HG02852 (cell line): ENCODE measurements around the gene HNRNPU.

Experiments
- ATAC-seq: cut with Tn5 transposase; IDR thresholded peaks from one replicate; pipeline ENCODE4 v1.9.1; 2021; ENCODE audit warnings: mild to moderate bottlenecking, moderate library complexity; ENCODE audit not compliant: unreplicated experiment

The HNRNPU gene

GRCh38 chr1:244864253-244865027 is at the start of gene HNRNPU:
TSS of gene HNRNPU (minus strand) at chr1:244864543. CDS start at chr1:244864307, 236 bp downstream.
- peak; percentile 66 for ATAC-seq

GRCh38 chr1:244913806-244914205 is 49.5 kb upstream of the HNRNPU start:
- ATAC-seq: no peak

- ATAC-seq: no peak
These were observed 39.8 kb upstream of the HNRNPU start for GRCh38 chr1:244904119-244904518.

DNA sequence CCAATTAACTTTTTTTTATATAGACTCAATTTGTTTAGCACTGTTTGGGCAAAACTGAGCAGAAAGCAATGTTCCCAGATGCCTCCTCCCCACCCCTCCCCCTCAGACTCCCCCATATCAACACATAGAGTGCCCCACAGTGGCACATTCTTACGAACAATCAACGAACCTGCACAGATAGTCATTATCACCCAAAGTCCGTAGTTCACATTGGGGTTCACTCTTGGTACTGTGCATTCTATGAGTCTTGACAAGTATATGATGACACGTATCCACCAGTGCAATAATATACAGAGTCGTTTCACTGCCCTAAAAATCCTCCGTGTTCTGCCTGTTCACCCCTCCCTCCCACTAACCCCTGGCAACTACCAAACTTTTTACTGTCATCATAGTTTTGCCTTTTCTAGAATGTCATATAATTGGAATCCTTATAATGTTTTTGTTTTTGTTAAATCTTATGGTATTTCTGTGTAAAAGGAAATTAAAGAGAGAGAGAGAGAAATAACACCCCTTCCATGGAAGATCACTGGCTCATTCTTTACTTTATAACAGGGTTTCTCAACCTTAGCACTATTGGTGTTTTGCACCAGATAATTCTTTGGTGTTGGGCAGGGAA is 37.2 kb upstream of the HNRNPU start:
- no peak for ATAC-seq

DNA sequence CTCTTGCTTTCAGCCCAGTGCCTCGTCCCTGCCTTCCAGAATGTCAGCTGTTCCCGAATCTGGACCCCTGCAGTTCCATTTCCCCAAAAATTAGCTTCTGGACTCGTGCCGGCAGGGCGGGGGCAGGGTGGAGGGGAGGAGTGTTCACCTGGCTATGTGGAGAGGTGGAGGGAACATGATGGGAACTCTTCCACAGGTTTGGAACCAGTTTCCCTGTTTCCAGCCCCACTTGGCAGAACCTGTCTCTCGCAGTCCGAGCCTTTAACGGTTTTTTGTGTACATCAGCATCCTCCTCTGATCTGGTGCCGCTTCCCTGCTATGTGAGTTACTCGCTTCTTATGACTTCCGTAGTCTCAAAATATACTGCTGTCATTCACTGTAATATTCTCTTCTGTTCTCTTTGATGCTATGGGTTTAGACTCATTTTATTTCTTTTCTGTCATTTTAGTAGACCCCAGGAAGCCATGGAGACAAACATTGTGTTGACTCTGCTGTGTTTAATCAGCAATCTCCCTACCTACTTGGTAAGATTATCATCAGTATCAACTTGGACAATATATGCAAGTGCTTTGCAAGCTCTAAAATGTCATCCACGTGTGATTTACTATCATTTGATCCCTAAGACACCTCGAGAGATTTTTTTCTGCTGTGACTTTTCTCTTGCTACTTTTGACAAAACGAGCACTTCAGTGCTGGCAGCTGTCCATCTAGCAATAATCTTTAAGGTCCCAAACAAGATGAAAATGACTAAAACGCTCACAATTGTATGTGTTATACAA is 33.3 kb upstream of the HNRNPU start:
- no peak for ATAC-seq

DNA sequence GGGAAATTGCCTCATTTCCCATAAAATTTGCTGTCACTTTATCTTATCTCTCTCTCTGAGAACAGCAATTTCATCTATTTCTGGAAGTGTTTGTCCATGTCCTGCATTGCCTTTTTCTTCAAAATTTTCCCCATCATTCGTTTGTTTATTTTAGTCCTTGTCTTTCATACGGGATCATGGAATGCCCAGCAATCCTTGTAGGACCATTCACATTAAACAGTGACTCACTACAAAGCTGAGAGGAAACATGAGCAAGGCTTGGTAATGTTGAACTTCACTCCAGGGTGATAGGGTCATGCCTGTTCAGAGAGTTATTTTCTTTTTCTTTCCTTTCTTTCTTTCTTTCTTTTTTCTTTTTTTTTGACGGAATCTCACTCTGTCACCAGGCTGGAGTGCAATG is 32.2 kb upstream of the HNRNPU start:
- ATAC-seq: no peak

GRCh38 chr1:244893836-244894235 is 29.5 kb upstream of the HNRNPU start:
- ATAC-seq: no peak

DNA sequence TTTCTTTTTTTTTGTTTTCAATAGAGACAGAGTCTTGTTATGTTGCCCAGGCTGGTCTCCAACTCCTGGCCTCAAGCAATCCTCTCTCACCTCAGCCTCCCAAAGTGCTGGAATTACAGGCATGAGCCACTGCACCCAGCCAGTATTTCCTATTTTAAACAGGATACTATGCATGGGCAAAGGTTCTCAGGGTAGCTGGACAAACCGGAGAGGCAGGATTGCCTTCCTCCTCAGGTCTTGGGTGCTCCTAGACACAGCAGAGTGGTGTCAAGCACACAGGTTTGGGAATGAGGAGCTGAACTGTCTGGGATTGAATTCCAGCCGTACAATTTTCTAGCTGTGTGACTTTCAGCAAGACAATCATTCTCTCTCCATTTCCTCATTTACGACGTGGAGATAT is 22.9 kb upstream of the HNRNPU start:
- no peak for ATAC-seq

DNA sequence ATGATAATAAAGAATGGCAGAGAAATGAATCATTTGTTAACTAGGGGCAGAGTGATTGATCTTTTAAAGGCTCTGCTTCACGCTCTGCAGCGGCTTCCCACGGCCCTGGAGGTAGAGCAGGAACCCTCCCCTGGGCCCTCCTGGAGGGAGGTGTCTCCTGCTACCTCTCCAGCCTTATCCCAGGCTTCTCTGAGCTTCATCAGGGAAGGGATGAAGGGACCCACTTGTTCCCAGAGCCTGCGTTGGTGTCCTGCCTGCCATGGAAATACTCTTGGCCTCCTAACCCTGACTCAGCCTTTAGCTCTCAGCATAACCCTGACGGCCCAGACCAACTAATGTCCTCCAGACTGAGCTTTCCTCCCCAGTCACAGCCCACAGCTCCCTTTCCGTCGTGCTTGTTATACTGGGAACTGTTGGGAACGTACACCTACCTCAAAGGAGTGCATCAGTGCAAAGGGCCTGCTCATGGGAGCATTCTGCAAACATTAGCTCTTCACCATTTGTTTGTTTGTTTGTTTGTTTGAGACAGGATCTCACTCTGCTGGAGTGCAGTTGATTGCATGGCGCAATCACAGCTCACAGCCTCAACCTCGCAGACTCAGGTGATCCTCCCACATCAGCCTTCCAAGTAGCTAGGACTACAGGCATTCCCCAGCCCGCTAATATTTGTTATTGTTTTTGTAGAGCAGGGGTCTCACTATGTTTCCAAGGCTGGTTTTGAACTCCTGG is 17.4 kb upstream of the HNRNPU start:
- no peak for ATAC-seq

DNA sequence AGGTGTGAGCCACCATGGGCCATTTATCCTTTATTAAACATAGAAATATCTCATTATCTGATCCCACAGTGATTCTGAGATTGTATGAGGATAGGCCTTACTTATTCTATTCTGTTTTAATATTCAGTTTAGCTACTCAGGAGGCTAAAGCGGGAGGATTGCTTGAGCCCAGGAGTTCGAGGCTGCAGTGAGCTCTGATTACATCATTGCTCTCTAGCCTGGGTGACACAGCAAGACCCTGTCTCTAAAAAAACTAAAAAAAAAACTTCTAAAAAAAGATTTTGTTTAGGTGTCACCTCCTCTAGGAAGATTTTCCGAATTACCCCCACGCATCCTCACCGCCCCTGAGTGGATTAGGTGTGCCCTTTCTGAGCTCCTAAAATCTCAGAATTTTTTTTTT is 14.3 kb upstream of the HNRNPU start:
- ATAC-seq: no peak

GRCh38 chr1:244876228-244876910 is 12.0 kb upstream of the HNRNPU start:
- no peak for ATAC-seq

DNA sequence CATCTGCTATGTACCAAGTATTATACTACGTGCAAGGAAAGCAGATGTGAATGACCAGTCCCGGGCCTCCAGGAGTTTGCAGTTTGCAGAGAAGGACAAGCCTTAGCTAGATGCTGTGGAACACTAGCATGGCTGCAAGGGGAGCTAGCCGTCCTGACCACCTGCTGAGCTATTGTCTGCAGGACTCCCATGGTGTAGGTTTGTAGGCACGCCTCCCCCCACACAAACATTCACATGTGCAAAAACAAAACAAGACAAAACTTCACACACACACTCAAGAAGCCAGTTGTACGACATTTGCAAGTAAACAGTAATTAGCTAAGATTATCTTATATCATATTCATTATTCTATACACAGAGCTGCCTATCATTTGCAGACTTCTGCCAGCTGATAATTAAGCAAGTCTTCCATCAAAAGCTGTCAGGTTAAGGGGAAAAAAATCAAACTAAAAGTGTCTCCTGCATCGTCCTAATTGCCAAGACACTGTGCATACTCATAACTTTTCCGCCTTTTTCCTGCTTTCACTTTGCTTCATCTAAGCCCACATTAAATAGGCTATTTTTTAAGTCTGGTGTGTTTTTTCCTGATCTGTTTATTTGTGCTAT is 10.7 kb upstream of the HNRNPU start:
- no peak for ATAC-seq

GRCh38 chr1:244869950-244870349 is 5.6 kb upstream of the HNRNPU start:
- no peak for ATAC-seq

GRCh38 chr1:244869364-244869827 is 5.1 kb upstream of the HNRNPU start:
- ATAC-seq: no peak

- ATAC-seq: no peak
These were observed 4.4 kb upstream of the HNRNPU start for GRCh38 chr1:244868484-244869363.

DNA sequence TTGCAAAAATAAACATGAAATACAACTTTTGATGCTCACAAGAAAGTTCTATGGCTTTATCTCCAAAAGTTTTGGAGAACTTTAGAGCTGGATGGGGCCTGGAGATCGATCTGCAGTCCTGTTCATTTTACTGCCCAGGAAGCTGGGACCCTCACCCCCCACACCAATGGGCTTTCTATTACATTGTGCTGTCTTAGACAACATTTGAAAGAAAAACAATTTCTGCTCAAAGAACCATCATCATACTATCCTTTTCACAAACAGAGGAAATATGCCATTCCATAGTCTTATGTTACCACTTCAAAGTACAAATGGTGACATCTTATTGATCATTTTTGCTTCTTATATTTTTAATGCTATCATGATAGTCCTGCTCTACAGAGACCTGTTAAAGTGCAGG is 2.0 kb upstream of the HNRNPU start:
- no peak for ATAC-seq

DNA sequence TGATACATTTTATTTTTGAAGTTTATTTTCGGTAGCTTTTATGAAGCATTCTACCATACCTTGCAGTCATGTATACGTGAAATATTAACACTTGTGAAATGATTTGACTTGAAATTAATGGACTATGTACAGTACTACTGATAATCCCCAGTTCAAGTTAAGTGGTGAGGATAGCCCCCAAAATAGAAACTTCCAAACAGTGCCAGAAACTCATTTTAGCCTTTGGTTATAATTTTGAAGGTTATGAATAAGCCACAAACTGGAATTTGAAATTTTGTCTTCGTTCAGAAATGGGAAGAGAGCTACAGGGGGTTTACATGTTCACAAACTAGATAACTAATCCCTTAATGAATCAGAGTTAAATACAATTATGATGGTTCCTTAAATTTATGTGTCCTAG is 1.5 kb upstream of the HNRNPU start:
- ATAC-seq: no peak

DNA sequence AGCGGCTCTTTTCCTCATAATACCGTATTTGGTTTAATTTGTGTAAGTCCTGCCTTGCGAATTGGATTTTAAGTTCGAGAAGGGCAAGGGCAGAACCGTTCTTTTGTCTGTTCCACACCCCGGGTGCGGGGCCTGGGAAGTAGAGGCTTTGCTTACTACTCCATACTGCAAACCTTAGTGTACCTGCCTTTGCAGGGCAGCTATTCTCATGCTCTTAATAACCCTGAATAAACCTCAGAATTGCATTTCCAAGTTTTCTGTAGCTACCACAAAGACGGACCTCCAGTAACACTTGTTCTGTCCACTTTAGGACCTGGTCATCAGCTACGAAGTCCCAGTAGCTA is 657 bp upstream of the HNRNPU start:
- no peak for ATAC-seq
